ENCODE data around the gene FADS3. TPM values are rescaled to one million over a fixed set of nuclear protein-coding genes. Genes with fewer than 3 reads are reported as not detected.

The FADS3 gene
- total RNA-seq, 2 experiments from 2014 or later = 3.8 to 4.5 TPM

GRCh38 chr11:61872935-61873565 is 18.3 kb downstream of the FADS3 start:
- ChIA-PET POLR2A (no interaction called here), CTCF (interaction anchor here (1.4 to 5.4 kb wide), 3 partner anchors 76 to 235 kb away, joined by 5 to 48 read pairs (median 32); no protein-coding TSS in a partner anchor)
- Mint-ChIP-seq H3K27ac (no peak overlapping the region), H3K4me3 (no peak overlapping the region), H3K27me3 (ENCODE audit: low read depth) (no peaks in the 10 kb centered on the region), H3K36me3 (ENCODE audit: low read depth) (no peaks in the 10 kb centered on the region), H3K9me3 (ENCODE audit: insufficient read depth) (no peaks in the 10 kb centered on the region), H3K4me1 (ENCODE audit: low read depth) (peaks cover 8% of the 10 kb centered on the region)
- no peak for ATAC-seq
- no peak for DNase-seq

GRCh38 chr11:61871158-61871597 is 20.2 kb downstream of the FADS3 start:
- POLR2A ChIA-PET = no interaction called here
- ATAC-seq = peak; percentile 94
- Mint-ChIP-seq H3K27me3 (ENCODE audit: low read depth) (no peaks in the 10 kb centered on the region), H3K4me3 (peak overlapping the region; percentile 54), H3K4me1 (ENCODE audit: low read depth) (peaks cover 8% of the 10 kb centered on the region), H3K27ac (peak overlapping the region; percentile 61), H3K36me3 (ENCODE audit: low read depth) (no peaks in the 10 kb centered on the region), H3K9me3 (ENCODE audit: insufficient read depth) (no peaks in the 10 kb centered on the region)
- CTCF ChIA-PET = interaction anchor here (0.6 to 5.4 kb wide), 23 partner anchors 11 to 467 kb away, joined by 3 to 48 read pairs (median 5); partner anchors contain the start of gene INCENP
- peak; percentile 77 for DNase-seq

GRCh38 chr11:61870541-61871031 is 20.8 kb downstream of the FADS3 start:
- Mint-ChIP-seq H3K36me3 (ENCODE audit: low read depth) (peaks cover 5% of the 10 kb centered on the region), H3K27ac (no peak overlapping the region), H3K4me1 (ENCODE audit: low read depth) (peaks cover 8% of the 10 kb centered on the region), H3K27me3 (ENCODE audit: low read depth) (no peaks in the 10 kb centered on the region), H3K4me3 (no peak overlapping the region), H3K9me3 (ENCODE audit: insufficient read depth) (no peaks in the 10 kb centered on the region)
- DNase-seq (no peak), ATAC-seq (no peak)
- POLR2A ChIA-PET = no interaction called here
- CTCF ChIA-PET = interaction anchor here (0.6 to 5.4 kb wide), 26 partner anchors 12 to 467 kb away, joined by 3 to 48 read pairs (median 4); partner anchors contain the start of genes FADS2 and INCENP

- ChIA-PET POLR2A (no interaction called here), CTCF (interaction anchor here (0.7 to 5.4 kb wide), 21 partner anchors 13 to 254 kb away, joined by 3 to 48 read pairs (median 5); partner anchors contain the start of genes FADS2 and INCENP)
- Mint-ChIP-seq H3K4me1 (ENCODE audit: low read depth) (peaks cover 8% of the 10 kb centered on the region), H3K27ac (no peak overlapping the region), H3K9me3 (ENCODE audit: insufficient read depth) (no peaks in the 10 kb centered on the region), H3K4me3 (no peak overlapping the region), H3K36me3 (ENCODE audit: low read depth) (peaks cover 9% of the 10 kb centered on the region), H3K27me3 (ENCODE audit: low read depth) (no peaks in the 10 kb centered on the region)
- DNase-seq = no peak
- ATAC-seq = no peak
These were observed 21.5 kb downstream of the FADS3 start for GRCh38 chr11:61869708-61870451.

GRCh38 chr11:61869429-61869707 is 22.0 kb downstream of the FADS3 start:
- DNase-seq (no peak), ATAC-seq (no peak)
- H3K9me3 Mint-ChIP-seq (ENCODE audit: insufficient read depth) = no peaks in the 10 kb centered on the region
- peaks cover 12% of the 10 kb centered on the region for H3K36me3 Mint-ChIP-seq (ENCODE audit: low read depth)
- peaks cover 8% of the 10 kb centered on the region for H3K4me1 Mint-ChIP-seq (ENCODE audit: low read depth)
- ChIA-PET POLR2A (no interaction called here), CTCF (interaction anchor here (1.3 to 5.4 kb wide), 3 partner anchors 16 to 212 kb away, joined by 3 to 48 read pairs (median 32); no protein-coding TSS in a partner anchor)
- H3K4me3 Mint-ChIP-seq = no peak overlapping the region
- no peaks in the 10 kb centered on the region for H3K27me3 Mint-ChIP-seq (ENCODE audit: low read depth)
- no peak overlapping the region for H3K27ac Mint-ChIP-seq

- H3K9me3 Mint-ChIP-seq (ENCODE audit: insufficient read depth) = no peaks in the 10 kb centered on the region
- CTCF ChIA-PET = interaction anchor here (1.3 to 5.4 kb wide), 4 partner anchors 16 to 213 kb away, joined by 3 to 48 read pairs (median 18); no protein-coding TSS in a partner anchor
- H3K4me3 Mint-ChIP-seq = no peak overlapping the region
- peaks cover 12% of the 10 kb centered on the region for H3K36me3 Mint-ChIP-seq (ENCODE audit: low read depth)
- no peaks in the 10 kb centered on the region for H3K27me3 Mint-ChIP-seq (ENCODE audit: low read depth)
- peaks cover 8% of the 10 kb centered on the region for H3K4me1 Mint-ChIP-seq (ENCODE audit: low read depth)
- POLR2A ChIA-PET = no interaction called here
- ATAC-seq (no peak), DNase-seq (no peak)
- no peak overlapping the region for H3K27ac Mint-ChIP-seq
These were observed 22.5 kb downstream of the FADS3 start for GRCh38 chr11:61868571-61869428.

GRCh38 chr11:61866958-61867343 is 24.4 kb downstream of the FADS3 start:
- peaks cover 18% of the 10 kb centered on the region for H3K36me3 Mint-ChIP-seq (ENCODE audit: low read depth)
- ATAC-seq = no peak
- DNase-seq = no peak
- no peak overlapping the region for H3K4me3 Mint-ChIP-seq
- ChIA-PET POLR2A (no interaction called here), CTCF (interaction anchor here (1.2 kb wide), 1 partner anchor 69 kb away, joined by 3 read pairs; no protein-coding TSS in a partner anchor)
- no peaks in the 10 kb centered on the region for H3K9me3 Mint-ChIP-seq (ENCODE audit: insufficient read depth)
- H3K27me3 Mint-ChIP-seq (ENCODE audit: low read depth) = no peaks in the 10 kb centered on the region
- no peak overlapping the region for H3K27ac Mint-ChIP-seq
- H3K4me1 Mint-ChIP-seq (ENCODE audit: low read depth) = peaks cover 8% of the 10 kb centered on the region

- CTCF ChIA-PET = no interaction called here
- no peaks in the 10 kb centered on the region for H3K27me3 Mint-ChIP-seq (ENCODE audit: low read depth)
- H3K4me1 Mint-ChIP-seq (ENCODE audit: low read depth) = peaks cover 7% of the 10 kb centered on the region
- H3K9me3 Mint-ChIP-seq (ENCODE audit: insufficient read depth) = no peaks in the 10 kb centered on the region
- no peak overlapping the region for H3K27ac Mint-ChIP-seq
- ATAC-seq = no peak
- DNase-seq = no peak
- no peak overlapping the region for H3K4me3 Mint-ChIP-seq
- H3K36me3 Mint-ChIP-seq (ENCODE audit: low read depth) = peaks cover 23% of the 10 kb centered on the region
- POLR2A ChIA-PET = interaction anchor here (1.5 kb wide), 1 partner anchor 69 kb away, joined by 3 read pairs; no protein-coding TSS in a partner anchor
These were observed 25.0 kb downstream of the FADS3 start for GRCh38 chr11:61866231-61866957.

GRCh38 chr11:61864814-61865775 is 26.2 kb downstream of the FADS3 start:
- DNase-seq (no peak), ATAC-seq (no peak)
- Mint-ChIP-seq H3K27ac (peak overlapping the region; percentile 43), H3K9me3 (ENCODE audit: insufficient read depth) (no peaks in the 10 kb centered on the region), H3K4me1 (ENCODE audit: low read depth) (no peaks in the 10 kb centered on the region), H3K27me3 (ENCODE audit: low read depth) (no peaks in the 10 kb centered on the region), H3K4me3 (no peak overlapping the region), H3K36me3 (ENCODE audit: low read depth) (peaks cover 33% of the 10 kb centered on the region)
- CTCF ChIA-PET = no interaction called here
- POLR2A ChIA-PET = interaction anchor here (1.5 kb wide), 1 partner anchor 68 kb away, joined by 3 read pairs; no protein-coding TSS in a partner anchor

GRCh38 chr11:61863548-61864081 is 27.7 kb downstream of the FADS3 start:
- no peaks in the 10 kb centered on the region for H3K4me1 Mint-ChIP-seq (ENCODE audit: low read depth)
- no peaks in the 10 kb centered on the region for H3K27me3 Mint-ChIP-seq (ENCODE audit: low read depth)
- peaks cover 47% of the 10 kb centered on the region for H3K36me3 Mint-ChIP-seq (ENCODE audit: low read depth)
- ATAC-seq (no peak), DNase-seq (no peak)
- POLR2A ChIA-PET = interaction anchor here (0.6 kb wide), 1 partner anchor 38 kb away, joined by 6 read pairs; no protein-coding TSS in a partner anchor
- H3K4me3 Mint-ChIP-seq = no peak overlapping the region
- no peaks in the 10 kb centered on the region for H3K9me3 Mint-ChIP-seq (ENCODE audit: insufficient read depth)
- CTCF ChIA-PET = no interaction called here
- H3K27ac Mint-ChIP-seq = no peak overlapping the region

All from activated CD8-positive, alpha-beta T cell treated with anti-CD3 and anti-CD28 coated beads, Interleukin-2, amount 10 ng/mL, durations not matched to agents 7 days and 5 days (primary cell).